Left renal cortex interstitium (tissue), 4 donors: ENCODE measurements around the gene PRADC1. TPM values are rescaled to one million over a fixed set of nuclear protein-coding genes. Genes with fewer than 3 reads are reported as not detected.
A peak's percentile ranks its signal among the peaks of the same experiment; 100 is the strongest.

Experiments used
- DNase-seq, 4 donors: peaks; one replicate each; pipeline ENCODE4 v3.0.0-alpha.2; 2013; ENCODE audit warnings: low read depth in 4 of 4, low spot score in 2 of 4, missing footprints in 1 of 4
- polyA plus RNA-seq, 4 donors: library from polyadenylated mRNA; unstranded; fragments of 120-200 nt; gene quantifications; one replicate each; pipeline ENCODE4 v1.2.1, GENCODE V29; 2013; ENCODE audit not compliant: insufficient read length in 4 of 4

The PRADC1 gene
- polyA plus RNA-seq, 4 donors, result 12.2 to 17.8 (median 14.4) TPM

DNA sequence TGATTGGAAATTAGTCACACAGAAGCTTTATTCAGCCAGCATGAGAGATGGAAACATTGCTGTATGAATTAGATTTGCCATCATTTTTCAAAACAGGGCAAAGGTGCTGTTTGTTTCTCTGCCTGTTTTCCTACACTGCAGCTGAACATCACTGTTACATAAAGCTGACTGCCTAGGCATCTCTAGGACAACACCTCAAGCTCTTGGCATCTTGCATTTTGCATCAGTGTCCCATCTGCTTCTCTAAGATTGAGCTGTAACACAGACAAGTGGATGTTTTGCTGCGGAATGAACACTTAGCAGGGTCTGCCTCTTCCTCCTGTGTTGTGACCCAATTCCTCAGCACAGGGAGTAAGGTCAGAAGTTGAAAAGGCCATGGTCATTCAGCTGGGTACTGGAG is 5.9 kb upstream of the PRADC1 start:
- DNase-seq, result no peak

GRCh38 chr2:73238149-73238548 is 5.1 kb upstream of the PRADC1 start:
- no peak for DNase-seq

DNA sequence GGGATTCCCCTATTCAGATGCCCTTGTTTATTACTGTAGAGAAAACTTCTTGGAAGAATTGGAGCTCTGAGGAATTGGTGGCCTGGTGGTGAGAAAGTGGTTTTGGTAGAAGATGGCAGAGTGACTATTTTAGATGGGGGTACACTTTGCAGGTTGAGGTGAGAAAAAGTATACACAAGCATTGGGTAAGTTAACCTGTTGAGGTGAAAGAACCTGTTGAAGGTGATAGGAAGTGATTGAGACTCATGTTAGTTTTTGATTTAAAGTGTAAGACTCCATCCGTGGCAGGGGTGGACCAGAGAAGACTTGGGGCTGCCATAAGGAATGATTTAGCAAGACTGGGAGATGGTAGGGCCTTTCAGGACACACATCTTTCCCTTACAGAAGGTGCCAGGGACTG is 4.1 kb upstream of the PRADC1 start:
- DNase-seq, result no peak

DNA sequence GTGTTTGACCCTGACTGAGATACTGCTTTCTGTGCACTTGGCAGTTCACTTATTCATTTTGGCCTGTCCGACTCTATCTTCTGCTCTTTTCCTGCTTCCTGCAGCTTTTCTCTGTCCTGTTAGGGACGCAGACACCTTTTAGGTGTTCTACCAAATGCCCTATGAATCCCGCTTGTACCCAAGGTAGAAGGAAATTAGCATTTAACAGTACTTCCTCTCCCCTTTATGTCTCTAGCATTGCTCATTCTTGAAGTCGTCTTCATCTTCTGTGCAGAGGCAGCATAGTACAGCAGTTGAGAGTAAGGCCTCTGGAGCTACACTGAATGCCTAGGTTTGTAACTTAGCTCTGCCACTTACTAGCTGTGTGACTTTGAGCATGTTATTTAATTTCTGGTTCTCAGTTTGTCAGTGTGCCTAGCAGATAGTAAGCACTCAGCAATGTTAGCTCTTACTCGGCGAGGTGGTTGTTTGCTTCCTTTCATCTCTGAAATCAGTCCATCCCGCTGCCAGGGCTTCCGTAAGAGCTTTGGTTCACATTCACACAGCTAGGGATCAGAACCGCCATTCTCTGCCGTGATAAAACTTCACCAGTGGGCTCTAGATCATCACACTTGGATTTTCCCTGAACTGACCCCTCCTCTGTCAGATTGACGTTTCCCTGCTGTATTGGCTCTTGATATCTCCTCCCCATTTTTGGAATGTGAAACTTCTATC is 2.4 kb upstream of the PRADC1 start:
- no peak for DNase-seq

DNA sequence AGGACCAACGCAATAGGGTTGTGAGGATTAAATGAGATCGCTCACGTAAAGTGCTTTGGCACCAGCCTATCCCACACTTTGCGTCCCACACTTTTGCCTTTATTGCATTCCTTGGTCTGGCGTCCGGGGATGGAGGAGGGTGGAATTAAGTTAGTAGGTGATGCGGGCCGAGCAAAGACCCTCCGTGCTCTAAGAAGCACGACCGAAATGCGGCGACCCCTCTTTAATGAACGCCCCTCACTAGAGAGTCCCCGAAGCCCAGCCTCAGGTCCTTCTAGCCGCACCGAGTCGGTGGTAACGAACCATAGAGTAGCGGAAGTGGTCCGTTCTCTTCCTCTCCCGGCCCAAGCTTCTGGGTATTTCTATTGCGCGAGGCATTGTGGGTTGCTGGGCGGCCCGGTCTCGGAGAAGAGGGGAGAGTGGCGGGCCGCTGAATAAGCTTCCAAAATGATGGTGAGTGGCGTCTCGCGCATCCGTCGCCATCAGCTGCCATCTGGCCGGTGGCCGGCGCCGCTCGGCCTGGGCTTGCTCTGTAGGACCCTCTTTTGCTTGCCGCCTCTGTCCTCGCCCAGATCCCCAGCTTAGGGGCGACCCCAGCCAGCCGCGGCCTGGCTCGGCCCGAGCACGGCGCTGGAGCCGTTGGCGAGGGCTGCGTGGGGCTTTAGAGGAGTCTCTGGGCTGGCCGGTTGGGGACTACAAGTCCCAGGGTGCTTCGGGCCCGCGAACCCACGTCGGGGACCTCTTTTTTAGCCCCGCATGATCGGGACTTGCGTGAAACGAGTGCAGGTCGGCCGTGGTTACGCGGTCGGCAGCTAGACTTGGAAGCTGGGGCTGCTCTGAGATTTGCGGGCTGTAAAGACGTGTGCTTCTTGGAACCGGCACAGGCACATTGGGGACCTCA is 1.1 kb upstream of the PRADC1 start, which contains the start of gene CCT7:
Gene CCT7 (plus strand): TSS at position 377 of the 901 bp plus-strand sequence. CDS start 71 bp downstream, at position 448.
- peak; percentile 74 to 89 (median 83) for DNase-seq

DNA sequence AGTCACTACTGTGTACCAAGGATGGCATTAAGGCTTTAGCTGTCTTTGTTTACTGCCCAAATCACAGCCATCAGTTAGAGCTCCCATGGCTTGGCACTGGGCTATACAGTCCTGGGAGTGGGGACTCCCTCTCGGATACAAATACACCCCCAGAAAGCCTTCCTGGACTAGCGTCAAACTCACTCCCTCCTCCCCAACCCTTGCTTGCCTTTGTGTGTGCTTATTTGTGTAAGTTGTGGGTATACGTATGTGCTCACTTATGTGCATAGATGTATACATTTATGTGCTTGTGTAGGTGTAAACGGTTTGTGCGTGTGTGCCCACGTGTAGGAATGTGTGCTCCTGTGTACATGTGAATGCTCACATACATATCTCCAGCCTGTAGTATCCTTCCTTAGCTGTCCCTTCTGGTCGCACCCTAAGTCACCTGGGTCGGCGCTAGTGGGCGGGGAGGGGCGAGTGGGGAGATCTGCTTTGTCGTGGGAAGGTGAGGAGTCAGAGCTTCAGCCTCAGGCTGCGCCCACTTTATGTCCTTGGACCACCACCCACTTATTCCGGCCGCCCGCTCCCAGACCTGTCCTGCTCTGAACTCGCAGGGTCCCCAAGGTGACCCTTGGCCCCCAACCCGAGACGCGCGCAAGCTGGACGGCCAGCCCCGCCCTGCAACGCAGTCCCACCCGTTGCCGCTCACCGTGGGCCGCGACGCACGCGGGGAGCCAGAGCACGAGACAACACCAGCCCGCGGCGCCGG is 461 bp downstream of the PRADC1 start:
- no peak for DNase-seq

GRCh38 chr2:73228631-73229030 is 4.4 kb downstream of the PRADC1 start:
- no peak for DNase-seq

DNA sequence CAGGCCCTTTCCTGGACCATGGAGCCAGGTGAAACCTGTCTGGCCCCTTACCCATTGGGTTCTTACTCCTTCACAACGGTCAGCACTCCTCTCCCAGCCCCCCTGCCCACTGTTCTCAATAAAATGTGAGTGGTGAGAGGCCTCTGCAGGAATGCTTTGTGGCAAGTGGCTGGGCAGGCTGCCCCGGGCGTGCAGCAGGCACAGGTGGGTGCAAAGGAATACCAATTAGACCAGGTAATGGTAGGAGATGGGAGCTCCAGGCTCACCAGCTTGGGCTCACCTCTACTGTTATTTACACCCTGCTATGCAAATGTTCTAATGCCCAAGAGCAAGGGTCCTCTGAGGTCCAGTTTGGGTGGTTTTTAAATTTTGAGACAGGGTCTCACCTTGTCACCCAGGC is 6.0 kb downstream of the PRADC1 start:
- DNase-seq, result no peak

- no peak for DNase-seq
Observed at GRCh38 chr2:73225513-73226360, 7.3 kb downstream of the PRADC1 start.

- no peak for DNase-seq
Observed at GRCh38 chr2:73223821-73224220, 9.2 kb downstream of the PRADC1 start.

DNA sequence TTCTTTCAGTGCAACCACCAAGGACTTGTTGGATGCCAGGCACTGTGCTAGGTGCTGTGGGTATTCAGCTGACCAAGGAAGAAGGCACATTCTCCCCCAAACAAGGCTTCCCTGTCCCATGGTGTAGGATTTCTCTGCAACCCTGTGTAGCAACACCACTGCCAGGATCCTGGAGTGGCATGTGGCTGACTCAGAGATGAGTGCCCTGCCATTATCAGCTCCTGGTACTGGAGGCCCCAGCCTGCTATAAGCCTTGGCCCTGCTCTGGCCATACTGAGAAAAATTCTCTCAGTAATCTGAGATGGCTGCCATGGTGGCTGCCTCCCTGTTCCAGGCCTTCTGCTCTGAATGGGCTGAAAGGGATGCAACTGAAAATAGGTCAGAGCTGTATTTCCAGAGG is 14.7 kb downstream of the PRADC1 start:
- no peak for DNase-seq

DNA sequence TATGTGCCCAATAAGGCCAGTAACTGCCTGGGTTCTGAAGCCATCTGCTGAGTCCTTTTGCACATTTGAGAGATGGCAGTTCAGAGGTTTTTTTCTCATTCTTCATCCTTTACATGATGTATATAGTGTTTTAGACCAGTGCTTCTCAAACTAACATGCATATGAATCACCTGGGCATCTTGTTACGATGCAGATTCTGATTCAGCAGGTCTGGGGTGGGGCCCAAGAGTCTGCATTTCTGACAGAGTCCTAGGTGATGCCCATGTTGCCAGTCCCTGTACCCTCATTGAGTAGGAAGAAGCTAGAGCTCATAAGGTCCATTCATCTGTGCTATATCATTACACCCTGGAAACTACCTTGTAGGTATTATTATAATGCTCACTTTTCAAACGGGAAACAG is 15.2 kb downstream of the PRADC1 start:
- DNase-seq, result no peak

DNA sequence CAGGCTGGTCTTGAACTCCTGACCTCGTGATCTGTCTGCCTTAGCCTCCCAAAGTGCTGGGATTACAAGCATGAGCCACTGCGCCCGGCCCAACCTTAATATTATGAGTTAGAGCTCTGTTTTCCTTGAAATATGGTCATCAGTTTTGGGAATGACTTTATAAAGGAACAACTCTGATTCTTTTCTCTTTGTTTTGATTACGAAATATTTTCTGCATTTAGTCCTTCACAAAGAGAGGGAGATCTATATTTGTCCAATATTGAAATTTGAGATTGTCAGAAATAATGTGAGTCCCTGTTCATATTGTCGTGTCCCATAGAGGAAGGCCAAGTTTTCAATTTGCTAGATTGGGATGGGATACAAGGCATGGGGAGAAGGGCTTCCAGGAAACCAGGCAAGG is 15.9 kb downstream of the PRADC1 start:
- DNase-seq, result no peak

DNA sequence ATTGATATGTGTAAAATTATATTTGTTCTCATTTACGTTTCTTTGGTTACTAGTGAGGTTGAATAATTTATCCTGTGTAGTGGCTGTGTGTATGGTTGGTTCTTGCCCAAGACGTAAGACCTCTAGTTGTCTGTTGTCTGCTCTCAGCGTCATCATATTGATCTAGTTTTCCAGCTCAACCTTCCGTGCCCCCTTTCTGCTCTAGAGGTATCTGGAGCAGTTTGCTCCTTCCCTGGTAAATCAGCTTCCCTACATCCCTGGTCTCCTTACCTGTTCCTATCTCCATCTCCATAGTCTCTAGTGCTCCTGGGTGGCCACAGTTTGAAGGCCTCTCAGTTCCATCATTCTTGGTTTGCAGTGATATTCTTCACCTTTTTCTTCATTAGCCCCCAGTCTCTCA is 17.8 kb downstream of the PRADC1 start:
- no peak for DNase-seq

DNA sequence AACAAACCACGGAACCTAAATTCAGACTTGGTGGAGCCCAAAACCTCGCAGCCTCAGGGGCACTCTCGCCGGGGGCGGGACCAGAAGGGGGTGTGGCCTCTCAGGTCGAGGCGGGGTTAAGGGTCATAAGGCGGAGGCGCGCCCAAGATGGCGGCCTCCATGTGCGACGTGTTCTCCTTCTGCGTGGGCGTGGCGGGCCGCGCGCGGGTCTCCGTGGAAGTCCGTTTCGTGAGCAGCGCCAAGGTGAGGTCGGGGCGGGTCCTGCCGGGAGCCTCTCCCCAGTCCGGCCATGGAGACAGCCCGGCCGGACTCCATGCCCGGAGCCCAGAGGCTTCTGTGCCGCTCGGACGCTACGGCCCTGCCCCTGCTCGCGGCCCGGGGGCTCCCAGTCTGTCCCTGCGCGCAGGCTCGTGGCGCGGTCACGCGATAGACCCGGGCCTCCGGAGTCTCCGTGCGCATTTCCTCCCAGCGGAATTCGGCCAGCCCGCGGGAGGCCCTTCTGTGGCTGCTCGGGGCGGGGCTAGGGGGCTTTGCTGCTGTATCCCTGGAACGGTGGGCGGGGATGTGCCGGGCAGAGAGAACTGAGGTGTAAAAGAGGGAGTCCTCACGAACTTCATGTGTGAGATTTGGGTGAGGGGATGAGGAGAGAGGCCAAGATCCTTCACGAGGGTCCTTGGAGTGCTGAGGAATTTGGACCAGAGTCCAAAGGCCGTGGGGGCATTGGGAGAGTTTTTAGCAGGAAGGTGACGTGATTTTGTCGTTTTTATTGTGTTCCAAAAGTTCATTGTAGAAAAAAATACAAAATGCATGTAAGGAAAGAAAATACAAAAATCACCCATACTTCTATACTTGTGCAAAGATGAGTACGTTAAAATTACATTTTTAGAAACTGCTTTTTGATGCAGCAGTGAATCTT is 18.7 kb downstream of the PRADC1 start, which contains the start of gene SMYD5:
Gene SMYD5 (plus strand): TSS at position 126 of the 916 bp plus-strand sequence. CDS start 22 bp downstream, at position 148.
- peak; percentile 48 to 78 (median 75) for DNase-seq

DNA sequence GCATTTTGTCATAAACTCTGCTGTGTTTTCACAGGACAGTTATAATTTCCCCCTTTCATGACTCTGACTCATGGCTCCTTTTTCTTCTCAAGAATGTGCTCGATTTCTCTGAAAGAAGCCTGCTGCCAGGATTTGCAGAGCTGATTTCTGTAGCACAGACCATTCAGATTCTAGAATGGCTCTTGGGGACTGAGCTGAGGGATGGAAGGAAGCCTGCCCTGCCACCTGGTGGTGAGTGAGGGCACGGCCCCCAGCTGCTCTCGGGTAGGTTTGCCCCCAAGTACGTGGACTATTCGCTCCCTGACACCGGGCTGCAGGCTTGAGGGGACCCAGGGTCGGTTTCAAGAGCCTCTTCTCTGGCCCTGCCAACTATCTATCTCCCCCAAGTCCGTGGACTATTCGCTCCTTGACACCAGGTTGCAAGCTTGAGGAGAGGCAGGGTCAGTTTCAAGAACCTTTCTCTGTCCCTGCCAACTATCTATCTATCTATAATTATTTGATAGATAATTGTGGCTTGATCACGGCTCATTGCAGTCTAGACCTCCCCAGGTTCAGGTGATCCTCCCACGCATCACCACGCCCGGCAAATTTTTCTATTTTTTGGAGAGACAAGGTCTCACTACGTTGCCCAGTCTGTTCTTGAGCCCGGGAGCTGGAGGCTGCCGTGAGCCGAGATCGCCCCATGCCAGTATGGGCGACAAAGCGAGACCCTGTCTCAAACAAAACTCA is 20.4 kb downstream of the PRADC1 start:
- peak in 1 of 4 donors; percentile 48 for DNase-seq

- DNase-seq, result no peak
Observed at GRCh38 chr2:73212098-73212447, 21.0 kb downstream of the PRADC1 start.

DNA sequence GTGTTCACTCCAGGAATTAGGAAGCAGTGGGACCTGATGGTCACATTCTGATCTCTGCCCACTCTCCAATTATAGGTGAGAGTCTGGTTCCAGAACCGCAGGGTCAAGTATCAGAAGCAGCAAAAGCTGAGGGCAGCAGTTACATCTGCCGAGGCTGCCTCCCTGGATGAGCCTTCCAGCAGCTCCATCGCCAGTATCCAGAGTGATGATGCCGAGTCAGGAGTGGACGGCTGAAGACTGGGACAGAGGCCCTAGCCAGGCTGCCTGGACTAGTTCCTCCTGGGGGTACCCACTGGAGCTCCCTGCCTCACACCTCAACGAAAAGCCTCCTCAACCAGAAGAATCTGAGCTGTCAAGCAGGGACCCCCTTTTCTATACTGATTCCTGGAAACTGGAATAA is 22.3 kb downstream of the PRADC1 start:
- DNase-seq, result no peak
